Measurements from ENCODE around the gene GSTM4. TPM values are rescaled to one million over a fixed set of nuclear protein-coding genes. Genes with fewer than 3 reads are reported as not detected.

Gene GSTM4
- total RNA-seq, 3 donors from 2014 or later (not counting 1 experiment from before 2014, with no cell fraction given) = 20.5 to 48.8 (median 47.1) TPM

- intact Hi-C loops (cut with micrococcal nuclease) = no loop called here
- whole genome bisulfite sequencing (ENCODE audit: insufficient coverage) = no CpG with 5 or more reads among the region's 10 CpGs
- H3K27ac Mint-ChIP-seq = no peak overlapping the region
Measured at GRCh38 chr1:109644670-109645069, 11.2 kb upstream of the GSTM4 start.

GRCh38 chr1:109649491-109649914 is 6.4 kb upstream of the GSTM4 start:
- Mint-ChIP-seq H3K36me3 (no peaks in the 10 kb centered on the region), H3K4me1 (no peaks in the 10 kb centered on the region), H3K27me3 (ENCODE audit: low read depth in 2 of 2) (peaks cover 8 to 25% of the 10 kb centered on the region in 2 donors), H3K27ac (no peak overlapping the region), H3K4me3 (no peak overlapping the region), H3K9me3 (no peaks in the 10 kb centered on the region)
- no peaks in the 10 kb centered on the region for H3K27me3 ChIP-seq (ENCODE audit: control insufficient read depth, insufficient read depth, low read length)
- no peak for TF ChIP-seq CTCF (IDR thresholded peaks at IDR 0.05)
- H3K27ac ChIP-seq (ENCODE audit: low read length) = no peak overlapping the region
- 72% methylated on average over 3 of the region's 4 CpGs for WGBS (ENCODE audit: insufficient coverage)
- DNase-seq = peak in 1 of 2 donors; percentile 5
- no peaks in the 10 kb centered on the region for H3K9me3 ChIP-seq (ENCODE audit: control insufficient read depth, insufficient read depth, low read length)
- no peaks in the 10 kb centered on the region for H3K4me1 ChIP-seq (ENCODE audit: control insufficient read depth, insufficient read depth, low read length)
- no peaks in the 10 kb centered on the region for H3K36me3 ChIP-seq (ENCODE audit: control insufficient read depth, insufficient read depth, low read length)
- no peak overlapping the region for H3K4me3 ChIP-seq (ENCODE audit: low read length)
- intact Hi-C loops (cut with micrococcal nuclease) = no loop called here
- ATAC-seq = no peak

More at GRCh38 chr1:109644670-109645069, 11.2 kb upstream of the GSTM4 start:
- H3K27ac ChIP-seq (ENCODE audit: low read length) = no peak overlapping the region
- Mint-ChIP-seq H3K36me3 (no peaks in the 10 kb centered on the region), H3K9me3 (no peaks in the 10 kb centered on the region), H3K27me3 (ENCODE audit: low read depth in 2 of 2) (peaks cover 0 to 3% of the 10 kb centered on the region in 2 donors), H3K4me1 (peaks cover 4 to 10% of the 10 kb centered on the region in 2 donors), H3K4me3 (no peak overlapping the region)
- H3K4me1 ChIP-seq (ENCODE audit: control insufficient read depth, insufficient read depth, low read length) = peaks cover 15% of the 10 kb centered on the region
- no peak for DNase-seq
- ATAC-seq = no peak
- no peak overlapping the region for H3K4me3 ChIP-seq (ENCODE audit: low read length)
- no peaks in the 10 kb centered on the region for H3K27me3 ChIP-seq (ENCODE audit: control insufficient read depth, insufficient read depth, low read length)
- TF ChIP-seq CTCF (IDR thresholded peaks at IDR 0.05) = no peak
- no peaks in the 10 kb centered on the region for H3K9me3 ChIP-seq (ENCODE audit: control insufficient read depth, insufficient read depth, low read length)
- H3K36me3 ChIP-seq (ENCODE audit: control insufficient read depth, insufficient read depth, low read length) = no peaks in the 10 kb centered on the region

- no peak overlapping the region for H3K27ac ChIP-seq (ENCODE audit: low read length)
- Mint-ChIP-seq H3K36me3 (no peaks in the 10 kb centered on the region), H3K4me3 (no peak overlapping the region), H3K4me1 (peaks cover 8 to 10% of the 10 kb centered on the region in 2 donors), H3K9me3 (no peaks in the 10 kb centered on the region), H3K27ac (no peak overlapping the region), H3K27me3 (ENCODE audit: low read depth in 2 of 2) (peaks cover 11 to 25% of the 10 kb centered on the region in 2 donors)
- no peak overlapping the region for H3K4me3 ChIP-seq (ENCODE audit: low read length)
- 100% methylated on average over 3 of the region's 3 CpGs for WGBS (ENCODE audit: insufficient coverage)
- intact Hi-C loops (cut with micrococcal nuclease) = no loop called here
- H3K4me1 ChIP-seq (ENCODE audit: control insufficient read depth, insufficient read depth, low read length) = peaks cover 7% of the 10 kb centered on the region
- peak in 1 of 2 donors; percentile 0 for DNase-seq
- no peak for TF ChIP-seq CTCF (IDR thresholded peaks at IDR 0.05)
- H3K9me3 ChIP-seq (ENCODE audit: control insufficient read depth, insufficient read depth, low read length) = no peaks in the 10 kb centered on the region
- no peaks in the 10 kb centered on the region for H3K36me3 ChIP-seq (ENCODE audit: control insufficient read depth, insufficient read depth, low read length)
- no peaks in the 10 kb centered on the region for H3K27me3 ChIP-seq (ENCODE audit: control insufficient read depth, insufficient read depth, low read length)
- no peak for ATAC-seq
Measured at GRCh38 chr1:109650609-109651008, 5.3 kb upstream of the GSTM4 start.

- H3K27ac ChIP-seq (ENCODE audit: low read length) = no peak overlapping the region
- Mint-ChIP-seq H3K4me1 (peaks cover 16 to 20% of the 10 kb centered on the region in 2 donors), H3K9me3 (no peaks in the 10 kb centered on the region)
Measured at GRCh38 chr1:109652402-109652801, 3.5 kb upstream of the GSTM4 start.

More at GRCh38 chr1:109652402-109652801, 3.5 kb upstream of the GSTM4 start:
- Mint-ChIP-seq H3K27ac (no peak overlapping the region), H3K27me3 (ENCODE audit: low read depth in 2 of 2) (peaks cover 11 to 25% of the 10 kb centered on the region in 2 donors), H3K36me3 (no peaks in the 10 kb centered on the region), H3K4me3 (no peak overlapping the region)
- intact Hi-C loops (cut with micrococcal nuclease) = no loop called here
- Histone ChIP-seq H3K4me3 (ENCODE audit: low read length) (no peak overlapping the region), H3K4me1 (ENCODE audit: control insufficient read depth, insufficient read depth, low read length) (peaks cover 20% of the 10 kb centered on the region), H3K27me3 (ENCODE audit: control insufficient read depth, insufficient read depth, low read length) (no peaks in the 10 kb centered on the region), H3K9me3 (ENCODE audit: control insufficient read depth, insufficient read depth, low read length) (no peaks in the 10 kb centered on the region), H3K36me3 (ENCODE audit: control insufficient read depth, insufficient read depth, low read length) (no peaks in the 10 kb centered on the region)
- WGBS (ENCODE audit: insufficient coverage) = 72% methylated on average over 1 of the region's 2 CpGs
- no peak for TF ChIP-seq CTCF (IDR thresholded peaks at IDR 0.05)
- DNase-seq (peak in 1 of 2 donors; percentile 0), ATAC-seq (no peak)
